ENCODE measurements around the gene ETV5. TPM values are rescaled to one million over a fixed set of nuclear protein-coding genes. Genes with fewer than 3 reads are reported as not detected.

The ETV5 gene
- total RNA-seq, 1 experiment from 2014 or later, result 92.9 TPM

GRCh38 chr3:186054792-186055352 lies 54.0 kb downstream of the ETV5 start:
- no peaks in the 10 kb centered on the region for H3K27me3 ChIP-seq (replicated peaks; ENCODE audit: insufficient read depth, low read depth, low read length, poor library complexity)
- peaks cover 15% of the 10 kb centered on the region for H3K4me1 ChIP-seq (ENCODE audit: insufficient read depth, low read length, poor library complexity, severe bottlenecking)
- no peaks in the 10 kb centered on the region for H3K9me3 ChIP-seq (ENCODE audit: low read depth, low read length, poor library complexity, severe bottlenecking)
- ChIA-PET POLR2A (ENCODE audit: low non-redundant PET) (interaction anchor here (0.6 kb wide), 1 partner anchor 53 kb away, joined by 3 read pairs; no protein-coding TSS in a partner anchor), CTCF (no interaction called here)
- no peak overlapping the region for H3K27ac ChIP-seq (ENCODE audit: low read depth, low read length, poor library complexity, severe bottlenecking)
- TF ChIP-seq CTCF (conservative IDR thresholded peaks at IDR 0.05; ENCODE audit: low read depth, low read length), result no peak
- no peak for TF ChIP-seq EZH2 (IDR thresholded peaks at IDR 0.05; ENCODE audit: borderline replicate concordance, low read depth, low read length, poor library complexity, severe bottlenecking)
- no peak for DNase-seq (ENCODE audit: low spot score)
- BruUV-seq (replicated peaks), result no TSS peak
- intact Hi-C loops (cut with micrococcal nuclease; ENCODE audit: unreplicated experiment), result no loop called here
- no peak overlapping the region for H3K4me3 ChIP-seq (ENCODE audit: low read depth, low read length, poor library complexity, severe bottlenecking)
- peaks cover 35% of the 10 kb centered on the region for H3K36me3 ChIP-seq (ENCODE audit: insufficient read depth, low read length, poor library complexity, severe bottlenecking)

- peaks cover 35% of the 10 kb centered on the region for H3K36me3 ChIP-seq (ENCODE audit: insufficient read depth, low read length, poor library complexity, severe bottlenecking)
- intact Hi-C loops (cut with micrococcal nuclease; ENCODE audit: unreplicated experiment), result no loop called here
These were observed 54.7 kb downstream of the ETV5 start for GRCh38 chr3:186053954-186054791.

More at GRCh38 chr3:186053954-186054791, 54.7 kb downstream of the ETV5 start:
- peaks cover 15% of the 10 kb centered on the region for H3K4me1 ChIP-seq (ENCODE audit: insufficient read depth, low read length, poor library complexity, severe bottlenecking)
- no peaks in the 10 kb centered on the region for H3K27me3 ChIP-seq (replicated peaks; ENCODE audit: insufficient read depth, low read depth, low read length, poor library complexity)
- H3K27ac ChIP-seq (ENCODE audit: low read depth, low read length, poor library complexity, severe bottlenecking), result no peak overlapping the region
- peak; percentile 52 for DNase-seq (ENCODE audit: low spot score)
- H3K9me3 ChIP-seq (ENCODE audit: low read depth, low read length, poor library complexity, severe bottlenecking), result no peaks in the 10 kb centered on the region
- ChIA-PET CTCF (no interaction called here), POLR2A (ENCODE audit: low non-redundant PET) (interaction anchor here (0.6 kb wide), 1 partner anchor 53 kb away, joined by 3 read pairs; no protein-coding TSS in a partner anchor)
- TF ChIP-seq EZH2 (IDR thresholded peaks at IDR 0.05; ENCODE audit: borderline replicate concordance, low read depth, low read length, poor library complexity, severe bottlenecking) (no peak), CTCF (conservative IDR thresholded peaks at IDR 0.05; ENCODE audit: low read depth, low read length) (no peak)
- no TSS peak for BruUV-seq (replicated peaks)
- no peak overlapping the region for H3K4me3 ChIP-seq (ENCODE audit: low read depth, low read length, poor library complexity, severe bottlenecking)

Measured in A673 (cell line).